Prostate gland (tissue), 2 donors: Measurements from ENCODE around the gene TKT.

Source experiments
- POLR2A ChIP-seq: fragments of 450-650 bp; IDR thresholded peaks from one replicate; pipeline ENCODE4 v1.6.1; 2016; ENCODE audit warnings: antibody characterized with exemption, mild to moderate bottlenecking
- POLR2AphosphoS5 ChIP-seq: sonication (generic); formaldehyde crosslinking; IDR thresholded peaks from one replicate; pipeline ENCODE4 v1.6.1; 2017; ENCODE audit warnings: antibody characterized with exemption
- TF ChIP-seq, protein P1 (sequence below), 4 experiments: fragments of 200-600 bp in 2 of 4; fragments of 450-650 bp in 2 of 4; sonication (generic) in 2 of 4; IDR thresholded peaks; 1 replicate in 3 of 4; 2 replicates in 1 of 4; pipeline ENCODE4 v1.5.1; 2016 to 2019; ENCODE audit warnings: antibody characterized with exemption in 4 of 4, mild to moderate bottlenecking in 2 of 4, moderate library complexity in 2 of 4

DNA sequence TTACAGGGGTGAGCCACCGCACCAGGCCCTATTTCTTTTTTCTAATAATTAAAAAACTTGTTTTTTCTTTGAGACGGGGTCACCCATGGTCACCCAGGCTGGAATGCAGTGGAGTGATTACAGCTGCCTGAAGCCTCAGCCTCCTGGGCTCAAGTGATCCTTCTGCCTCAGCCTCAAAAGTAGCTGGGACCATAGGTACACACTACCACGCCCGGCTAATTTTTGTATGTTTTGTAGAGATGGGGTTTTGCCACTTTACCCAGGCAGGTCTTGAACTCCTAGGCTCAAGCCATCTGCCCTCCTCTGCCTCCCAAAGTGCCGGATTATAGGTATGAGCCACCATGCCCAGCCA is 858 bp upstream of the TKT start:
- TF ChIP-seq POLR2A (no peak), POLR2AphosphoS5 (no peak)
- TF ChIP-seq, protein P1, sequence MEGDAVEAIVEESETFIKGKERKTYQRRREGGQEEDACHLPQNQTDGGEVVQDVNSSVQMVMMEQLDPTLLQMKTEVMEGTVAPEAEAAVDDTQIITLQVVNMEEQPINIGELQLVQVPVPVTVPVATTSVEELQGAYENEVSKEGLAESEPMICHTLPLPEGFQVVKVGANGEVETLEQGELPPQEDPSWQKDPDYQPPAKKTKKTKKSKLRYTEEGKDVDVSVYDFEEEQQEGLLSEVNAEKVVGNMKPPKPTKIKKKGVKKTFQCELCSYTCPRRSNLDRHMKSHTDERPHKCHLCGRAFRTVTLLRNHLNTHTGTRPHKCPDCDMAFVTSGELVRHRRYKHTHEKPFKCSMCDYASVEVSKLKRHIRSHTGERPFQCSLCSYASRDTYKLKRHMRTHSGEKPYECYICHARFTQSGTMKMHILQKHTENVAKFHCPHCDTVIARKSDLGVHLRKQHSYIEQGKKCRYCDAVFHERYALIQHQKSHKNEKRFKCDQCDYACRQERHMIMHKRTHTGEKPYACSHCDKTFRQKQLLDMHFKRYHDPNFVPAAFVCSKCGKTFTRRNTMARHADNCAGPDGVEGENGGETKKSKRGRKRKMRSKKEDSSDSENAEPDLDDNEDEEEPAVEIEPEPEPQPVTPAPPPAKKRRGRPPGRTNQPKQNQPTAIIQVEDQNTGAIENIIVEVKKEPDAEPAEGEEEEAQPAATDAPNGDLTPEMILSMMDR (IDR thresholded peaks at IDR 0.05): no peak
